Measurements from ENCODE around the gene DNAJC5G.

- TF ChIP-seq CTCF (conservative IDR thresholded peaks at IDR 0.05; ENCODE audit: low read depth, low read length) (no peak), EZH2 (IDR thresholded peaks at IDR 0.05; ENCODE audit: low read length, unreplicated experiment) (no peak), EZH2phosphoT487 (IDR thresholded peaks at IDR 0.05; ENCODE audit: borderline replicate concordance, low read length) (no peak)
These were observed 31.5 kb downstream of the DNAJC5G start for GRCh38 chr2:27306573-27307286.

All from PC-3 (cell line).